Pulmonary artery endothelial cell (primary cell): Measurements from ENCODE around the gene ANKUB1. TPM values are rescaled to one million over a fixed set of nuclear protein-coding genes. Genes with fewer than 3 reads are reported as not detected.
"Not testable (repeated sequence)": the region's sequence is repeated elsewhere in the genome, so short reads cannot be mapped to it uniquely, and the experiment has no call there.

Source experiments
- DNase-seq: peaks from one replicate; pipeline ENCODE4 v3.0.0-alpha.2; 2011; ENCODE audit warnings: low read depth, low spot score
- total RNA-seq: library from RNA; depleted of rRNA; stranded (reverse); fragments of >200 nt; gene quantifications from 2 replicates; pipeline ENCODE4 v1.2.3, GENCODE V29; 2014

Gene ANKUB1, protein sequence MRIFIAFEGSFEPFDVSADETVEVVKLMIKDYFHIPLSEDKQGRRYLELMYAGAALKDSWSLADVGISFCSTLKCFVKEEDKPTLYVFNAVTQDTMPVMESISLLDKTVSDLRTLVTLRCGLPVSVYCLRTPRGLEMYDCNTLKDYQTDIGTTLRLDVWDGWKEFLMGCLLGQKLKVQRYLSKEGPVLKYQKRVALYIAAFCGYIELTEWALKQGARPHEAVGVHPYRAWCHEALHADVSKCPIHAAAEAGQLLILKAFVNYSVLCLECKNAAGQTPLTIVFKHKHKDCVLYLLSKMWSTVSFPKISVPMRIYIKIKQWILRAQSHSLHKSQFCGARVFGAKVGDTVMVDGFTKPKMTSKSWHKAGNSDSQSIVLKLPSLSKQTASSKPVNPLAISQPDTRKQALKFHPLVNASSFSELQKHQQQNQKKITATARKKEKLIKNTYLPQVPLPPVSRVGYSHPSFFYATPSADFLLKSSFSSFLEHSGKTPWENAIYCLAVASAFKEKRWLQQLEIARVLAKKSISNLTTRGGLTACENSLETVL
- not detected in 2 replicates for total RNA-seq

DNA sequence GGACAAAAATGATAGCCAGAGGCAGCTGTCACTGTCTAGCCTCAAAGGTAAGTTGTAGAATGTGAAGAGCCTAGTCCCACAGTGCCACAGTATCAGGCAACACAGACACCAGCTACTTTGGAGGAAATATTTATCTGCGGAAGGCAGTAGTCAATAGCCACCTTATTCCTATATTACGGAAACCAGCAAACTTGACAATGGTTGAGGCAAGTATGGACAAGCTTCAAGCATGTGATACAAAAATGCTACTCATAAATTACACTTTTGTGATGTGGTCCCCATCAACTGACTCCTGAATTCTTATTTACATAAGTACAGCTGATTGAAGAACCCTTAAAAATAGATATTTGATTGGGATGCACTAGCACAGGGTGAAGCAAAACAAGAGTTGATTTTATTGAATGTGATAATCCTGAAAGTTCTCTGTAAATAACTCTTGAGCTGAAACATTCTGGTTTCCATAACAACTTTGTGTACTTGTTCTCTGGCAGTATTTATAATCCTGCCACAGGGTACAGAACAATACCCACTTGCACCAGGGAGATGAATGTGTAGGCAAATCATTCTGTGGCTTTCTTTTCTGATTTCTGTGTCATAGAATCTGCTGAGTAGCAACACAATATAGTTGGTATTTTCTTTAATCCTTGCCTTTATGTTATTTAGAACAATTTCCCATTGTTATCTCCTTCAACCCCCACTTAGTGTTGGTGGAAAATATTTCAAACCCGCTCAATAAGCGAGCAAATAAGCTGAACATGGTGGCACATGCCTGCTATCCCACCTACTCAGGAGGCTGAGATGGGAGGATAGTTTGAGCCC is at the start of gene ANKUB1:
Gene ANKUB1 (minus strand): TSS at position 103 of the 819 bp plus-strand sequence. CDS start 188 bp downstream, outside the sequence.
- no peak for DNase-seq

DNA sequence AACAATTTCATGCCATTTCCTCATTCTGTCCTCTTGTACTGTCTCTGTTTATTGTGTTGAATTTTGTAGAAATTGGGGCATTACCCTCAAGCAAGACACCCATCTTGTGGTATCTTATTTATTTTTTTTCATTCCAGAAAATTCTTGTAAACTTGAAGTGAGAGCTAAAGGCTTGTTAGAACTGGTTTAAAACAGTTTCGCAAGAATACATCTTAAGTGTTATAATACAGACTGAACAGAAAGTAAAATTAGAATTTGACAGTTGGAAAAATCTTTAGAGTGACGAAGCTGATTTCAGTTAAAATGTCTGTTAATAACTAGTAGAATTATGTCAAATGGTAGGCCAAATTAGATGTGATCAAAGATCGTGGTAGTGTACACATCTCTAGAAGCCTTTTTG is 47.5 kb upstream of the ANKUB1 start:
- DNase-seq: no peak

DNA sequence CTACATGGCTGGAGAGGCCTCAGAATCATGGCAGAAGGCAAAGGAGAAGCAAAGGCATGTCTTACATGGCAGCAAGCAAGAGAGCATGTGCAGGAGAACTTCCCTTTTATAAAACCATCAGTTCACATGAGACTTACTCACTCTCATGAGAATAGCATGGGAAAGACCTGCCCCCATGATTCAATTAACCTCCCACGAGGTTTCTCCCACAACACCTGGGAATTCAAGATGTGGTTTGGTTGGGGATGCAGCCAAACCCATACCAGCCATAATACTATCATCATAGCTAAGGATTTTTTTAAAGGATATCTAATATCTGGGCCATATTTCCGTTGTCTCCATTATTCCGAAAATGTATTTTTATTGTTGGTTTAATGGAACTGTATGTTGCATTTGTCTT is 47.1 kb upstream of the ANKUB1 start:
- not testable (repeated sequence) for DNase-seq

DNA sequence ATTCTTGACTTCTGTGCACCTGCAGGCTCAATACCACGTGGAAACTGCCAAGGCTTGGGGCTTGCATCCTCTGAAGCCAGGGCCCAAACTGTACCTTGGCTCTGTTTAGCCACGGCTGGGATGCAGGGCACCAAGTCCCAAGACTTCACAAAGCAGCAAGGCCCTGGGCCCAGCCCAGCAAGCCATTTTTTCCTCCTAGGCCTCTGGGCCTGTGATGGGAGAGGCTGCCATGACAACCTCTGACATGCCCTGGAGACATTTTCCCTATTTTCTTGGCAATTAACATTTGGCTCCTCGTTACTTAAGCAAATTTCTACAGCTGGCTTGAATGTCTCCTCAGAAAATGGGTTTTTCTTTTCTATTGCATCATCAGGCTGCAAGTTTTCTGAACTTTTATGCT is 46.1 kb upstream of the ANKUB1 start:
- DNase-seq: not testable (repeated sequence)

DNA sequence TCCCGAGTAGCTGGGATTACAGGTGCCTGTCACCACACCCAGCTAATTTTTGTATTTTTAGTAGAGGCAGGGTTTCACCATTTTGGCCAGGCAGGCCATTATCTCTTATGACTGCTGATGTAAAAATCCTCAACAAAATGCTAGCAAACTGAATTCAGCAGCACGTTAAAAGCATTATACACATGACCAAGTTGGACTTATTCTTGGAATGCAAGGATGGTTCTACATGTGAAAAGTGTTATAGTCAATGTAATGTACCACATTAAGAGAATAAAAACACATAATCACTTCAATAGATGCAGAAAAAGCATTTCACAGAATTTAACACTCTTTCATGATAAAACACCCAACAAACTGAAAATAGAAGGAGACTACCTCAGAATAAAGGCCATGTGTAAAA is 40.9 kb upstream of the ANKUB1 start:
- DNase-seq: no peak

DNA sequence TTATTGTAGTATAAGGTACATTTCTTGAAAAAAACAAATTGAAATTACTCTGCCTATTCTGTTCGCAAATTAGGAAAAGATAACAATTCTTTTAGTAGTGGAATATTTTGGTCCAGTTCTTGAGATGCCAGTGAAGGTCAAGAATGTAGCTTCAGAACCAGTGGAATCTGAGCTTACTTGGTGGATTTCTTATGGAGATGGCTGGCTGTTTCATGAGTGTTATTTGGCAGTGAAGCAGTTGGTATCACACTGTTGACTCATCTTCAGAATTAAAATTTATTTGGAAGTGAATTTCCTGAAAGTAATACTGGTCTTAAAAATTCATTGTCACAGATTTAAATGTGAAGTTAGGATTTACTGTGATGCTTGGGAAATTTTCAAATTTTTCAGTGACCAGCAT is 39.7 kb upstream of the ANKUB1 start:
- DNase-seq: no peak

DNA sequence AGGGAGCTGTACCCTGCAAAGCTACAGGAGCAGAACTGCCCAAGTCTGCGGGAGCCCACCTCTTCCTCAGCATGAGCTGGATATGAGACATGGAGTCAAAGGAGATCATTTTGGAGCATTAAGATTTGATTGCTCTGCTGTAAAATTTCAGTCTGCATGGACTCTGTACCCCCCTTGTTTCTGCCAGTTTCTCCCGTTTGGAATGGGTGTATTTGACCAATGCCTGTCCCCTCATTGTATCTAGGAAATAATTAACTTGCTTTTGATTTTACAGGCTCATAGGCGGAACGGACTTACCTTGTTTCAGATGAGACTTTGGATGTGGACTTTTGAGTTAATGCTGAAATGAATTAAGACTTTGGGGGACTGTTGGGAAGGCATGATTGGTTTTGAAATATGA is 39.0 kb upstream of the ANKUB1 start:
- no peak for DNase-seq

DNA sequence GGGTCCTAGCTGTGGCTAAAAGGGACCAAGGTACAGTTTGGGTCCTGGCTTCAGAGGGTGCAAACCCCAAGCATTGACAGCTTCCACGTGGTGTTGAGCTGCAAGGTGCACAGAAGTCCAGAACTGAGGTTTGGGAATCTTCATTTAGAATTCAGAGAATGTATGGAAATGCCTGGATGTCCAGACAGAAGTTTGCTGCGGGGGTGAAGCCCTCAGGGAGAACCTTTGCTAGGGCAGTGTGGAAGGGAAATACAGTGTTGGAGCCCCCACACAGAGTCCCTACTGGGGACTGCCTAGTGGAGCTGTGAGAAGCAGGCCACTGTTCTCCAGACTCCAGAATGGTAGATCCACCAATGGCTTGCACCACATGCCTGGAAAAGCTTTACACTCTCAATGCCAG is 38.5 kb upstream of the ANKUB1 start:
- DNase-seq: no peak

DNA sequence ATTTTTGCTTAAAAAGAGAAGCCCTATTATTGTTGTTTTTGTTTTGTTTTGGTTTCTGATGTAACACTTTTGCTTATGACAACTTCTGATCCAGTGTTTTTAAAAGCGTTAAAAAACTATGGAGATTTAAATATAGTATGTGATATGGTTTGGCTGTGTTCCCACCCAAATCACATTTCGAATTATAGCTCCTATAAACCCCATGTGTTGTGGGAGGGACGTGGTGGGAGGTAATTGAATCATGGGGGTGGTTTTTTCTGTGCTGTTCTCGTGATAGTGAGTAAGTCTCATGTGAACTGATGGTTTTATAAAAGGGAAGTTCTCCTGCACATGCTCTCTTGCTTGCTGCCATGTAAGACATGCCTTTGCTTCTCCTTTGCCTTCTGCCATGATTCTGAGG is 37.3 kb upstream of the ANKUB1 start:
- DNase-seq: not testable (repeated sequence)

DNA sequence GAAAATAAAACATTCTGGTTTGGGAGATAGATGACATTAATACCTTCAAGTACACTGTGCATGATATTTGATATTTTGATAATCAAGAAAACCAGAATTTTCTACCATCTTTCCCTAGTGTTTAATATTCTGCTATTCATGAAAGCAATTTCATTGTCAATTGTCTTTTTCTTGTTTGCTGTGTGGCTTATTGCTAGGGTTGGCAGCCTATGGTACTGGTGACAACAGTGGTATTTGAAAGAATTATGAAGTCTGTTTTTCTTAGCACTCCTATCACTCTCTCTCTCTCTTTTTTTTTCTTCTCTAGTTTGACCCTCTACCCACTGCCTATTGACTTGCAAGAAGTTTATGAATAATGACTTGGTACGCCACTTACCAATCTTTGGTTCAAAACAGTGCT is 36.0 kb upstream of the ANKUB1 start:
- DNase-seq: no peak

DNA sequence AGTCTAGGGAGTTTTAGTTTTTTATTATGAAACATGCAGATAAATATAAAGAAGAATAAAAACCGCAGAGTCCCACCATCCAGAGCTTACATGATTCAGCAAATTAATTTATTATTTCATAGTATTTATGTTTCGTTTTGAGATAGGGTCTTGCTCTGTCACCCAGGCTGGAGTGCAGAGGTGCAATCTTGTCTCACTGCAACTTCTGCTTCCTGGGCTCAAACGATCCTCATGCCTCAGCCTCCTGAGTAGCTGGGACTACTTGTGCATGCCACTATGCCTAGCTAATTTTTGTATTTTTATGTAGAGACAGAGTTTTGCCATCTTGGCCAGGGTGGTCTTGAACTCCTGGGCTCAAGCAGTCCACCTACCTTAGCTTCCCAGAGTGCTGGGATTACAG is 34.3 kb upstream of the ANKUB1 start:
- no peak for DNase-seq

DNA sequence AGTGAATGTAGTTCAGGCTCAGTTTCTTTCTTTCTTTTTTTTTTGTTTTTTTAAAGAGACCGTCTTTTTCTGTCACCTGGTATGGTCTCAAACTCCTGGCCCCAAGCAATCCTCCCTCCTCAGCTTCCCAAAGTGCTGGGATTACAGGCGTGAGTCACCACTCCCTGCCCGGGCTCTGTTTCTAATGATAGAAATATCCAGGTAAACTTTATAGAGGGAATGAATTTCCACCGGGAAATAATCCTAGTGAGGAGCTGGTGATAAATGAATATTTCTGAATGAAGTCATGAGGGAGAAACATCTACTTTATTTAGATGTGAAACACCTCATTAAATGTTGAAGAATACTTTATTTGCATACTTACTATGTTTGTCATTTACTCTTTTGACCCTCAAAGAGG is 27.8 kb upstream of the ANKUB1 start:
- no peak for DNase-seq

DNA sequence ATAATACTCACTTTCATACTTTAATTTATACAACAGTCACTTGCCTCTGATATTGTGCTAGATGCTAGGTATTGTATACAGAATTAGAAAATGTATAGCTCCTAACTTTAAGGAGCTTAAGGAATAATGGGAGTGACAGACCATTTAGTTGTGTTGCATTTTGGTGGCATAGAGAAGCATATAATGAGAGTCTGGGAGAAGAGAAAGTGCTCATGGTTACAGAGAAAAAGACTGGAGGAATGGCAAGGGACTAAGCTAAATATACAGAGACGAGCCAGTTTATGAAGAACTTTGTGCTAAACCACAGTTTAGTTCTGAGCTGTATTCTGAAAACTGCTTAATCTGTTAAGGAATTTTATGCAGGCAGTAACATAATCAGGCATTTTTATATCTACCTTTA is 27.1 kb upstream of the ANKUB1 start:
- no peak for DNase-seq

DNA sequence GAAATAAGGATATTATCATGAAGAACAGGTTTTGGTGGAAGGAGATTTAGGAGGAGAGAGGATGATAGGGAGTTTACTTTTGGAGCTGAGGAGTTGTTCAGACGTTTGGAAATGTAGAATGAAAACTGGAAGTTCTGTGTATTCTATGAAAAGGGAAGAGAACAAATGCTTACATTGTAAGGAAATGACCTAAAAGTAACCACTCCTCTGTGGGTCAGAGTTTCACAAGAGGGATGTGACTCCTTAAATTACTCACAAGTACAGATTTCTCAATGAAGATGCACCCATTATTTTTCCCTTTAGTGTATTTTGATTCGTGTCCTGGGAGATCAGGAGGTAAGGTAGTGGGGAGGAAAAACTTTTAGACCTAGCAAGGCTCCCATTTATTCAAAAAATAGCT is 24.6 kb upstream of the ANKUB1 start:
- DNase-seq: no peak

DNA sequence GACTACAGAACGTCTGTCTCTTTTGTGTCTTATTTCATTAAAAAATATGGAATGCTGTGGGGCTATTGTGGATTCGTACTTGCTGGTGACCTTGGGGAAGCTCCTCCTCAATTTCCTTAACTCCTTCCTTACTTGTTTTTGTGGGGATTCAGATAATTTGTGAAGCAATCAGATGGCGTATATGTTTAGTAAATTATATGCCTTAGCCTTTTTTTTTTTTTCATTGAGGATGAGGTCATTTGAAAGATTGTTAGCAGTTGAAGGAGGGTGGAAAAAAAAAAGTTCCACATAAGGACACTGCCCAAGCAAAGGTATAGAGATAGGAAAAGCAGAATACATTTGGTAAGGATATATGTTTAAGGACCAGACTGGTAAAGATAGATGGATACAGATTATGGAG is 24.0 kb upstream of the ANKUB1 start:
- no peak for DNase-seq

DNA sequence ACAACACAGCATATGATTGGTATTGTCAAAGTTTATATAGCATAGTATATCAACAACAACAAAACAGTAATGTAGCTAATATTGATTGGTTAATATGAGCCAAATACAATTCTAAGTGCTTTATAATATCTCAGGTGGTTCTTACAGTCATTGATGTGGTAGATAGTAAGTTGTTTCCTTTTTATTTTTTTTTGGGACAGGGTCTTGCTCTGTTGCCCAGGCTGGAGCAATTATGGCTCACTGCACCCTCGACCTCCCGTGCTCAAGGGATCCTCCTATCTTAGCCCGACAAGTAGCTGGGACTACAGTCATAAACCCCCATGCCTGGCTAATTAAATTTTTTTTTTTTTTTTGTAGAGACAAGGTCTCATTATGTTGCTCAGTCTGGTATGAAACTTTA is 23.4 kb upstream of the ANKUB1 start:
- DNase-seq: no peak

DNA sequence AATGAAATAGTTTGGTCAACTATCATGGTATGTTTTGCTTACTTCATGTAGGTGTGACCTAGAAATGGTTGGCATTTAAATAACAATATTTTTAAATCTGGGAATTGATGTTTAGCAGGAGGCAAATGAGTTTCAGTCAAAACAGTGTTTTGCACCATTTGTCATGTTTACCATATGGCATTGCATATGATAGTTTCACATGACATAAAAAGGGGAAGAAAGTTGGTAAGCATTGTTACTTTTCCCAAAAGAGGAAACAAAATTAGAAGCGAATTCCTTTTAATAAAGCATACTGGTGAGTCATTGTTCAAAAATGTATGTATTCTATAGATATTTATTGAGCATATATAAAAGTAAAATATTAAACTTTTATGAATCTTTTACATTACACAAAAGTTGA is 23.0 kb upstream of the ANKUB1 start:
- DNase-seq: no peak

DNA sequence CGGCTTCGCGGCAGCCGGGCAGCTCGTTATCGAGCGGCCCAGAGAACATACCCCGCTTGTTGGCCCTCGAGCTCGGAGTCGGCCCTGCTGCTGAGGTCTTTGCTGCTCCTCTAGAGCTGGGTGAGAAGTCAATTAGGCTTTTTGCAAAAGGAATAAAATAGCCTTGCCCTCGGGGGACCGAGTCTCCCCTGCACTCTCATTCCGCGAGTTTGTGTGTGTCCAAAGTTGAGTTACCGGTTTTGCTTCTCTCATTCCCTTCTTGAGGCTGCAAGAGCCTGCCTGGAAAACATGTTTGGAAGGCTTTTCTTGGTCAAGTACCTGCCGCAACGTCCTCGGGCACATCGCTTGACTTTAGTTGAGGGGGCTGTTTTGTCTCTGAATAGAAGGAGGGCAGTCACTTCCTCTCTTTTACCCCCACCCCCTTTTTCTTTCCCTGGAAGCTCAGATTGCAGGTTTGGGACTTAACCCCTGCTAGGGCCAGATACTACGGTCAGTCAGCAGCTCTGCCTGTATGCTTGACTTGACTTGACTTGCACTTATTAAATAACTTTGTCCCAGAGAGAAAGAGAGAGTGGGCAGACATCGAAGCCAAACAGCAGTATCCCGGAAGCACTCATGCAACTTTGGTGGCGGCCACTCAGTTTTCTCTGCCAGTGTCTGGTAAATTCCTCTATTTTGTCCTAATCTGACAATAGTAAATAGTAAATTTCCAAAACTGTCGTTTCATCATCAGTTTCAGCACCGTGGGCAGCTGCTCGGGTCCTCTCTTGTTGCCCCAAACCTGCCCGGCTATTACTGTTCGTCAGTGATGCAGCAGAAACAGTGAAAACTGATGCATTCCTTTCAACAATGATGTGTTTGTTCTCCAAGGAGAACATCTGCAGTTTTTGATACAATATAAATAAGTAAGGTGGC is 21.3 kb upstream of the ANKUB1 start:
- no peak for DNase-seq

DNA sequence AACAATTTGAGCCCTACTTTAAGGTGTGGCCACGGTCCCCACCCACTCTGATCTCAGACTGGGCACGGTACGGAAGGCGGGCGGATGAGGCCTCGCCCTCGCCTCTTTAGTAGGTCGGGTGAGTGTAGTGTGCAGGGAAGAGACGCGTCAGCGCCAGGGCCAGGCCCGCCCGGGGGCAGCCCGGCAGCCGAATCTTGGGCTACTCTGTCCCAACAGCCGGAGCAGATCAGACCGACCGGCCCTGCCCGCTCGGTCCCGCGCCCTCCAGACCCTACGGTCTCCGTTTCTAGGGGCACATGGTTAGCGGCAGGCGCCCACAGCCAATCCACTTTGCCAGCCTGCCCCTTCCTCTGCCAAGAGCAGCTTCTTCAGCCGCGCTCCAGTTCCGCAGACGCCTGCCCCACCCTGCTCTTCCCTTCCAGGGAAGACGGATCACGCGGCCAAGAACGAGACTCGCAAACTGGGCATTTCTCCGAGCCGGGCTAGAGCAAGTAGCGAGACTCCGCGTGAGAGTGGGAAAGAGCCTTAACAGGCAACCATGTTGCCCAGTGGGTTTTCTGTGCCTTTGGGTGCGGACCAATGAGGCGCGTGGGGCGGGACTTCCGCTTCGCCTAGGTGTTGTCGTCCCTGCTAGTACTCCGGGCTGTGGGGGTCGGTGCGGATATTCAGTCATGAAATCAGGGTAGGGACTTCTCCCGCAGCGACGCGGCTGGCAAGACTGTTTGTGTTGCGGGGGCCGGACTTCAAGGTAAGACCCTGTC is 20.4 kb upstream of the ANKUB1 start, which contains the start of gene RNF13:
Gene RNF13 (plus strand): TSS at position 610 of the 761 bp plus-strand sequence. CDS start 32,812 bp downstream, outside the sequence.
- DNase-seq: peak; percentile 81

DNA sequence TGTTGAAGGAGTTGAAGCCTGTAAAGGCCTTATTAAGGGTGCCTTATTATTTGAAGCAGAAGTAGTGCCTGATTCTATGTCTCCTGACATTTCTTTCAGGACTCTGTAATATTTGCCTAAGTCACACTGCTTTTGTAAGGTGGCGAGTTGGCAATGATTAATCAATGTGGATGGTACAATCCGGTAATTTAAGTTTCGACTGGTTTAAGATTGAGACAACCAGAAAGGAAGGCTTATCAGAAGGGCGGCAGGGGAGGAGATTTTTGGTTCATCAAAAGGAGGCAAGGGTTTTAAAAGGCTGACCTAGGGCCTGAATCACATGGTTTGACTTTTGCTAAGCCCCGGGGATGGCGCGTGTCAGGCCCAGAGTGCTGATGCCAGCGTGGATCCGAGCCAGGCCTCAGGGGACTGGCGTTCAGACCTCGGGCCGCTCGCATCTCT is 19.8 kb upstream of the ANKUB1 start:
- DNase-seq: no peak
